ENCODE measurements around the gene AXIN1. TPM values are rescaled to one million over a fixed set of nuclear protein-coding genes. Genes with fewer than 3 reads are reported as not detected.

Gene AXIN1
- total RNA-seq, 4 donors from 2014 or later = 17.5 to 29.7 (median 26.4) TPM

DNA sequence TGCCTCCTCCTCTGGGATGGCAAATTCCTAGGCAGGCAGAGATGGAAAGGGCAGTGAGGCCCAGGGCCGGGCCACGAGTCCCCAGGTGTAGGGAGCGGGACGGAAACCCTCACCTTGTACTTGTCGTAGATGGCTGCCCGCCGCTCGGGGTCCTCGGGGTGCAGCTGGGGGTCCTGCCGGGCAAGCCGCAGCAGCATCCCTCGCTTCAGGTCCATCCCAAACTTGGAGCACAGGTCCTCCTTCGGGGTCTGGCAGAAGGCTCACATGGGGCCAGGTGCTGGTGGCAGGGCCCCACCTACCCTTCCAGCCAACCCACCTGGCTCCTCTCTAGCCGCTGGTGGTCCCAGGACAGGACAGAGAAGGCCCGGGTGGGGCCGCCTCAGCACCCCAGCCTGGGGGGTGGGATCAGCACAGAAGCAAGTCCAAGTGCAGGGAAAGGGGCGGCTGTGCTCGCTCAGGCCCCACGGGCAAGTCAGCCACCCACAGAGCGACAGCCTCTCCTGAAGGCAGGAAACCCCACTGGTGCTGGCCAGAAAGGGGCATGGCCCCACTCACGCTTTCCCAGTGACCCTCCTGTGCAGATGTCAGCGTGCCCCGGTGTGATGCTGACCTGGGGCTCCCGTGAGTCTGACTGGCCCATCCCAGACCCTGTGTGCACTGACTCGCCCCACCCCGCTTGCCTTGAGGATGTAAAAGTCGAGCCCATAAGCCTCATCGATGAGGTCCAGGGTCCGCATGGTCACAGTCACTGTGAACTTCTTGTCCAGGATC is 16.1 kb upstream of the AXIN1 start:
- intact Hi-C loops (cut with DNase I) = no loop called here
- no peak for DNase-seq
- WGBS, 2 donors = 91 to 94% methylated on average over 15 to 21 of the region's 29 CpGs
- no peaks in the 10 kb centered on the region for H3K9me3 ChIP-seq
- H3K4me1 ChIP-seq = peaks cover 6 to 17% of the 10 kb centered on the region in 2 donors
- TF ChIP-seq POLR2A (IDR thresholded peaks at IDR 0.05) (no peak), CTCF (IDR thresholded peaks at IDR 0.05) (no peak)
- H3K4me3 ChIP-seq (replicated peaks in 1 of 3) = no peak overlapping the region
- H3K27me3 ChIP-seq = no peaks in the 10 kb centered on the region
- peaks cover 23 to 26% of the 10 kb centered on the region in 2 donors for H3K36me3 ChIP-seq
- H3K27ac ChIP-seq = no peak overlapping the region

GRCh38 chr16:367333-367903 is 14.9 kb upstream of the AXIN1 start:
- intact Hi-C loops (cut with DNase I) = no loop called here
- TF ChIP-seq POLR2A (IDR thresholded peaks at IDR 0.05) (no peak), CTCF (IDR thresholded peaks at IDR 0.05) (no peak)
- DNase-seq = no peak

GRCh38 chr16:366476-366875 is 14.0 kb upstream of the AXIN1 start:
- WGBS, 2 donors = 83 to 90% methylated on average over 4 to 8 of the region's 10 CpGs
- H3K9me3 ChIP-seq = no peaks in the 10 kb centered on the region
- intact Hi-C loops (cut with DNase I) = no loop called here
- H3K4me1 ChIP-seq = peaks cover 6 to 17% of the 10 kb centered on the region in 2 donors
- H3K4me3 ChIP-seq (replicated peaks in 1 of 3) = no peak overlapping the region
- H3K36me3 ChIP-seq = peaks cover 23 to 26% of the 10 kb centered on the region in 2 donors
- H3K27ac ChIP-seq = no peak overlapping the region
- no peaks in the 10 kb centered on the region for H3K27me3 ChIP-seq
- DNase-seq = no peak
- TF ChIP-seq POLR2A (IDR thresholded peaks at IDR 0.05) (no peak), CTCF (IDR thresholded peaks at IDR 0.05) (no peak)

More at GRCh38 chr16:367333-367903, 14.9 kb upstream of the AXIN1 start:
- Histone ChIP-seq H3K36me3 (peaks cover 23 to 26% of the 10 kb centered on the region in 2 donors), H3K4me3 (replicated peaks in 1 of 3) (no peak overlapping the region), H3K4me1 (peaks cover 6 to 17% of the 10 kb centered on the region in 2 donors), H3K27me3 (no peaks in the 10 kb centered on the region), H3K27ac (no peak overlapping the region), H3K9me3 (no peaks in the 10 kb centered on the region)
- WGBS, 2 donors = 92 to 97% methylated on average over 6 to 15 of the region's 18 CpGs

- 55 to 61% methylated on average over 17 to 19 of the region's 19 CpGs for WGBS, 2 donors
- intact Hi-C loops (cut with DNase I) = no loop called here
Observed at GRCh38 chr16:364595-365491, 12.3 kb upstream of the AXIN1 start.

More at GRCh38 chr16:364595-365491, 12.3 kb upstream of the AXIN1 start:
- Histone ChIP-seq H3K9me3 (no peaks in the 10 kb centered on the region), H3K4me1 (peaks cover 4 to 9% of the 10 kb centered on the region in 2 donors), H3K4me3 (replicated peaks in 1 of 3) (no peak overlapping the region), H3K36me3 (peaks cover 23 to 26% of the 10 kb centered on the region in 2 donors), H3K27me3 (no peaks in the 10 kb centered on the region), H3K27ac (no peak overlapping the region)
- DNase-seq = no peak
- TF ChIP-seq POLR2A (IDR thresholded peaks at IDR 0.05) (no peak), CTCF (IDR thresholded peaks at IDR 0.05) (no peak)

Data from thyroid gland (tissue), 4 donors.